B cell (primary cell): ENCODE measurements around the gene HOXD10. TPM values are rescaled to one million over a fixed set of nuclear protein-coding genes. Genes with fewer than 3 reads are reported as not detected.
A peak's percentile ranks its signal among the peaks of the same experiment; 100 is the strongest.

ENCODE experiments used
- ATAC-seq: fragments of 200-7000 bp; cut with Tn5 transposase; one replicate; pipeline ENCODE4 v1.10.0; 2021; ENCODE audit warnings: low read depth, mild to moderate bottlenecking, moderate number of reproducible peaks, moderate library complexity
- CTCF ChIA-PET: fragments of 350-600 bp; sonication (Branson Sonifier 250); formaldehyde crosslinking; loops from one replicate; lab custom pipeline; 2021; ENCODE audit warnings: antibody characterized with exemption, inconsistent platforms; lab: Charles Lee
- POLR2A ChIA-PET: fragments of 350-600 bp; sonication (Branson Sonifier 250); formaldehyde crosslinking; loops from one replicate; lab custom pipeline; 2021; ENCODE audit warnings: antibody characterized with exemption; lab: Charles Lee
- DNase-seq: peaks from one replicate; pipeline ENCODE4 v3.0.0; 2013
- H2AFZ ChIP-seq: 2 replicates; pipeline ENCODE4 v1.6.1; 2012; ENCODE audit warnings: mild to moderate bottlenecking, low read depth, low read length; ENCODE audit not compliant: insufficient read depth, poor library complexity, severe bottlenecking
- H3K27ac ChIP-seq, 2 donors: 1 replicate in 1 of 2; 2 replicates in 1 of 2; pipeline ENCODE4 v1.5.1; 2012 to 2013; ENCODE audit warnings: low read length in 2 of 2, mild to moderate bottlenecking in 2 of 2, moderate library complexity in 1 of 2
- H3K27me3 ChIP-seq, 4 experiments: fragments of 200-600 bp in 1 of 4; sonication (generic) in 1 of 4; replicated peaks in 1 of 4; 1 replicate in 2 of 4; 2 replicates in 2 of 4; pipeline versions ENCODE4 v1.6.1 to v1.7.0; 2013 to 2016; ENCODE audit warnings: low read length in 3 of 4, mild to moderate bottlenecking in 2 of 4, mixed read lengths in 1 of 4, moderate library complexity in 1 of 4; ENCODE audit not compliant: insufficient read depth in 4 of 4, control insufficient read depth in 3 of 4; ENCODE audit errors: control extremely low read depth in 1 of 4
- H3K36me3 ChIP-seq, 2 experiments: replicated peaks in 1 of 2; 1 replicate in 1 of 2; 2 replicates in 1 of 2; pipeline versions ENCODE4 v1.6.1 to v1.7.1; 2013; ENCODE audit warnings: low read length in 1 of 2; ENCODE audit not compliant: insufficient read depth in 2 of 2, control insufficient read depth in 1 of 2; ENCODE audit errors: control extremely low read depth in 1 of 2, extremely low read depth in 1 of 2
- H3K4me1 ChIP-seq, 2 donors: fragments of 200-600 bp in 1 of 2; sonication (generic) in 1 of 2; 1 replicate in 1 of 2; 2 replicates in 1 of 2; pipeline versions ENCODE4 v1.5.1 to v1.6.1; 2013 to 2017; ENCODE audit warnings: low read length in 2 of 2; ENCODE audit not compliant: control insufficient read depth in 2 of 2, insufficient read depth in 2 of 2
- H3K4me2 ChIP-seq: replicated peaks from 2 replicates; pipeline ENCODE3; 2012; ENCODE audit warnings: mild to moderate bottlenecking, low read depth, low read length; ENCODE audit not compliant: poor library complexity, severe bottlenecking
- H3K4me3 ChIP-seq, 5 experiments: fragments of 200-600 bp in 1 of 5; sonication (generic) in 1 of 5; 1 replicate in 3 of 5; 2 replicates in 2 of 5; pipeline versions ENCODE4 v1.5.1 to v1.7.0; 2011 to 2016; ENCODE audit warnings: low read length in 4 of 5, mild to moderate bottlenecking in 4 of 5, low read depth in 2 of 5, control low read depth in 1 of 5, moderate library complexity in 1 of 5; ENCODE audit not compliant: insufficient read depth in 1 of 5; ENCODE audit errors: control extremely low read depth in 1 of 5, extremely low read depth in 1 of 5
- H3K79me2 ChIP-seq: fragments of 200-600 bp; sonication (generic); one replicate; pipeline ENCODE4 v1.6.0; 2016; ENCODE audit warnings: low read length; ENCODE audit not compliant: control insufficient read depth, insufficient read depth
- H3K9ac ChIP-seq: fragments of 200-600 bp; sonication (generic); 2 replicates; pipeline ENCODE4 v1.6.1; 2017; ENCODE audit warnings: mild to moderate bottlenecking, low read length, moderate library complexity
- H3K9me3 ChIP-seq, 3 donors: one replicate each; pipeline versions ENCODE4 v1.6.1 to v1.7.1; 2013; ENCODE audit warnings: low read length in 2 of 3; ENCODE audit not compliant: control insufficient read depth in 2 of 3, insufficient read depth in 1 of 3; ENCODE audit errors: control extremely low read depth in 1 of 3
- H4K20me1 ChIP-seq: 2 replicates; pipeline ENCODE4 v1.6.0; 2012; ENCODE audit warnings: mild to moderate bottlenecking, low read length; ENCODE audit not compliant: insufficient read depth, control insufficient read depth, poor library complexity, severe bottlenecking
- H3K27ac Mint-ChIP-seq: one replicate; pipeline ENCODE4 v1.8.0; 2021; ENCODE audit warnings: mixed read lengths
- H3K27me3 Mint-ChIP-seq: one replicate; pipeline ENCODE4 v1.8.0; 2021; ENCODE audit warnings: mixed read lengths
- H3K4me1 Mint-ChIP-seq: one replicate; pipeline ENCODE4 v1.8.0; 2021; ENCODE audit warnings: mixed read lengths
- H3K4me3 Mint-ChIP-seq: one replicate; pipeline ENCODE4 v1.8.0; 2021; ENCODE audit warnings: mixed read lengths
- H3K9me3 Mint-ChIP-seq: one replicate; pipeline ENCODE4 v1.8.0; 2022; ENCODE audit warnings: mixed read lengths; ENCODE audit not compliant: insufficient read depth
- EZH2 ChIP-seq: IDR thresholded peaks from 2 replicates; pipeline ENCODE4 v1.6.1; 2012; ENCODE audit warnings: borderline replicate concordance, low read depth, mild to moderate bottlenecking, moderate library complexity, low read length; ENCODE audit not compliant: insufficient read depth, poor library complexity, severe bottlenecking
- WGBS: methylation state at CpG from one replicate; pipeline ENCODE4 v1.1.5; 2013; ENCODE audit warnings: missing lambda C conversion rate; ENCODE audit not compliant: insufficient coverage; 5-methylcytosine and 5-hydroxymethylcytosine counted together
- intact Hi-C: fragments of 100-400 bp; cut with micrococcal nuclease; formaldehyde crosslinking; loops from one replicate; pipeline ENCODE4 v1.10.0; 2022
- polyA plus RNA-seq: library from polyadenylated mRNA; depleted of rRNA; stranded (reverse); fragments of >200 nt; gene quantifications from 2 replicates; pipeline ENCODE4 v1.2.3, GENCODE V29; 2012
- total RNA-seq, 2 donors: library from RNA; stranded (reverse); fragments of 120-200 nt in 1 of 2; gene quantifications; 1 replicate in 1 of 2; 2 replicates in 1 of 2; pipeline versions ENCODE4 v1.2.3 to v1.2.4, GENCODE V29; 2013 to 2022
- TF ChIP-seq, protein P1 (sequence below): fragments of 200-600 bp; IDR thresholded peaks from one replicate; pipeline ENCODE4 v1.8.0; 2022; ENCODE audit warnings: antibody characterized with exemption, mild to moderate bottlenecking

The HOXD10 gene
- total and polyA plus RNA-seq, 2 donors (not counting 1 experiment from before 2014, with no cell fraction given), result not detected

DNA sequence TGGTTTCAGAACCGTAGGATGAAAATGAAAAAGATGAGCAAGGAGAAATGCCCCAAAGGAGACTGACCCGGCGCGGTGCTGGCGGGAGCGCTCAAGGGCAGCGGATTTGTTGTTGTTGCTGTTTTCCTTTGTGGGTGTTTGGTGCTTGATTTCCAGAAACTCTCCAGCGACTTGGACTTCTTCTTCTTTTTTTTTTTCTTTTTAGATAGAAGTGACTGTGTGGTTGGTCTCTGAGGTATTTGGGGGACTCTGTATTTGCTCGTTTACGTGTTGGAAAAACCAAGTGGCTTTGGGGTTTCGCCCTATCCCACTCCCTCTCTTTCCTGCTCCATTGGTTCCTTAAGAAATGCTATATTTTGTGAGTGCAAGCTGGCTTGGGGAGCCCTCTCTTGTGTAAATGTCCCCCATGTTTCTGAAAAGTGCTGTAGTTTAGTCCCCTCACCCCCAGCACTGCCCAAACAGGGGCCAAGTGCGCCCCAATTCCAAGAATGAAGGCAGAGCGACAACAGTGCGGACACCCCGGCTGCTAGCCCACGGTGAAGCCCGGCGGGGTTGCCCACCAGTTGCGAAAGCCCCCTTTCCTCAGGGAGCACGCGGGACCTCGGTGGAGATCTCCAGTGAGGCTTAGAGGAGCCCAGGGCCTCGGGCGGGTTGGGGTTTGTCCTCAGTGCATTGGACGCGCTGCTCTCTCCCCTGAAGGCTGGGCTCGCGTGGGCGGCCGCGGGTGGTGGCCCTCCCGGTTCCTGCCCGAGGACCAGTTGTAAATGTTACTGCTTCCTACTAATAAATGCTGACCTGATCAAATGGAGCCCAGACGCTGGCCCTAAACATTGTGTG lies 7.8 kb downstream of the HOXD10 start:
- no peak overlapping the region for H3K27ac ChIP-seq
- no peak overlapping the region for H3K4me2 ChIP-seq
- Mint-ChIP-seq H3K27ac (no peak overlapping the region), H3K4me1 (peaks cover 19% of the 10 kb centered on the region), H3K4me3 (peak overlapping the region; percentile 26), H3K27me3 (peaks cover 77% of the 10 kb centered on the region), H3K9me3 (peaks cover 2% of the 10 kb centered on the region)
- 16% methylated on average over 30 of the region's 34 CpGs for WGBS
- H2AFZ ChIP-seq, result no peak overlapping the region
- no peak overlapping the region for H3K4me3 ChIP-seq
- no peaks in the 10 kb centered on the region for H3K79me2 ChIP-seq
- H3K4me1 ChIP-seq, result peaks cover 17 to 41% of the 10 kb centered on the region in 2 donors
- H3K36me3 ChIP-seq, result no peaks in the 10 kb centered on the region
- ChIA-PET CTCF (interaction anchor here (1.1 to 4.6 kb wide), 2 partner anchors 527 to 530 kb away, joined by 4 to 100 read pairs; no protein-coding TSS in a partner anchor), POLR2A (no interaction called here)
- peaks cover 0 to 50% (median 0%) of the 10 kb centered on the region in 3 donors for H3K9me3 ChIP-seq
- DNase-seq (no peak), ATAC-seq (no peak)
- no peak for TF ChIP-seq EZH2
- TF ChIP-seq, protein P1, sequence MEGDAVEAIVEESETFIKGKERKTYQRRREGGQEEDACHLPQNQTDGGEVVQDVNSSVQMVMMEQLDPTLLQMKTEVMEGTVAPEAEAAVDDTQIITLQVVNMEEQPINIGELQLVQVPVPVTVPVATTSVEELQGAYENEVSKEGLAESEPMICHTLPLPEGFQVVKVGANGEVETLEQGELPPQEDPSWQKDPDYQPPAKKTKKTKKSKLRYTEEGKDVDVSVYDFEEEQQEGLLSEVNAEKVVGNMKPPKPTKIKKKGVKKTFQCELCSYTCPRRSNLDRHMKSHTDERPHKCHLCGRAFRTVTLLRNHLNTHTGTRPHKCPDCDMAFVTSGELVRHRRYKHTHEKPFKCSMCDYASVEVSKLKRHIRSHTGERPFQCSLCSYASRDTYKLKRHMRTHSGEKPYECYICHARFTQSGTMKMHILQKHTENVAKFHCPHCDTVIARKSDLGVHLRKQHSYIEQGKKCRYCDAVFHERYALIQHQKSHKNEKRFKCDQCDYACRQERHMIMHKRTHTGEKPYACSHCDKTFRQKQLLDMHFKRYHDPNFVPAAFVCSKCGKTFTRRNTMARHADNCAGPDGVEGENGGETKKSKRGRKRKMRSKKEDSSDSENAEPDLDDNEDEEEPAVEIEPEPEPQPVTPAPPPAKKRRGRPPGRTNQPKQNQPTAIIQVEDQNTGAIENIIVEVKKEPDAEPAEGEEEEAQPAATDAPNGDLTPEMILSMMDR, result no peak
- no peaks in the 10 kb centered on the region for H4K20me1 ChIP-seq
- intact Hi-C loops, result no loop called here
- H3K27me3 ChIP-seq, result peaks cover 0 to 93% (median 73%) of the 10 kb centered on the region in 4 experiments
- no peak overlapping the region for H3K9ac ChIP-seq
